ENCODE results near the gene MRPL49. TPM values are rescaled to one million over a fixed set of nuclear protein-coding genes. Genes with fewer than 3 reads are reported as not detected.

MRPL49 gene
- total RNA-seq, 1 donor from 2014 or later, result 40.2 TPM

DNA sequence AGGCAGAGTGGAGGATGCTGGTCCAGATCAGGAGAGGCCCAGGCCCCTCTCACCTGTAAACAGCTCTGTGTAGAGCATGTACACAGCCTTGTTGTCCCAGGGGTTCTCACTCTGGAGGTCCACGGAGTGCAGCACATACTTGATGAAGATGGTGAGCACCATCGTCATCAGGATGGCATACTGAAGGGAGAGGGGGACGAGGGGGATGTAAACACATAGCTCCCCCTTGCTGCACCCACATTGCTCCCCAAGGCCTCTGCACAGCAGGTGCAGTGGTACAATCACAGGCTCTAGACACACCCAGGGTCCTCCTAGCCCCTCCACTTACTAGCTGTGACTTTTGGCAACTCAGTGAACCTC is 9.3 kb downstream of the MRPL49 start:
- H3K27ac Mint-ChIP-seq (ENCODE audit: unreplicated experiment), result peak overlapping the region; percentile 32
- H3K4me3 Mint-ChIP-seq (ENCODE audit: unreplicated experiment), result peak overlapping the region; percentile 65
- peaks cover 27% of the 10 kb centered on the region for H3K4me1 Mint-ChIP-seq (ENCODE audit: unreplicated experiment)
- DNase-seq (ENCODE audit: low spot score), result no peak
- TF ChIP-seq, protein P1, sequence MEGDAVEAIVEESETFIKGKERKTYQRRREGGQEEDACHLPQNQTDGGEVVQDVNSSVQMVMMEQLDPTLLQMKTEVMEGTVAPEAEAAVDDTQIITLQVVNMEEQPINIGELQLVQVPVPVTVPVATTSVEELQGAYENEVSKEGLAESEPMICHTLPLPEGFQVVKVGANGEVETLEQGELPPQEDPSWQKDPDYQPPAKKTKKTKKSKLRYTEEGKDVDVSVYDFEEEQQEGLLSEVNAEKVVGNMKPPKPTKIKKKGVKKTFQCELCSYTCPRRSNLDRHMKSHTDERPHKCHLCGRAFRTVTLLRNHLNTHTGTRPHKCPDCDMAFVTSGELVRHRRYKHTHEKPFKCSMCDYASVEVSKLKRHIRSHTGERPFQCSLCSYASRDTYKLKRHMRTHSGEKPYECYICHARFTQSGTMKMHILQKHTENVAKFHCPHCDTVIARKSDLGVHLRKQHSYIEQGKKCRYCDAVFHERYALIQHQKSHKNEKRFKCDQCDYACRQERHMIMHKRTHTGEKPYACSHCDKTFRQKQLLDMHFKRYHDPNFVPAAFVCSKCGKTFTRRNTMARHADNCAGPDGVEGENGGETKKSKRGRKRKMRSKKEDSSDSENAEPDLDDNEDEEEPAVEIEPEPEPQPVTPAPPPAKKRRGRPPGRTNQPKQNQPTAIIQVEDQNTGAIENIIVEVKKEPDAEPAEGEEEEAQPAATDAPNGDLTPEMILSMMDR (IDR thresholded peaks at IDR 0.05; ENCODE audit: unreplicated experiment), result no peak
- H3K9me3 Mint-ChIP-seq (ENCODE audit: unreplicated experiment), result no peaks in the 10 kb centered on the region
- H3K27me3 Mint-ChIP-seq (ENCODE audit: unreplicated experiment), result peaks cover 21% of the 10 kb centered on the region
- H3K36me3 Mint-ChIP-seq (ENCODE audit: low read depth, unreplicated experiment), result peaks cover 25% of the 10 kb centered on the region

DNA sequence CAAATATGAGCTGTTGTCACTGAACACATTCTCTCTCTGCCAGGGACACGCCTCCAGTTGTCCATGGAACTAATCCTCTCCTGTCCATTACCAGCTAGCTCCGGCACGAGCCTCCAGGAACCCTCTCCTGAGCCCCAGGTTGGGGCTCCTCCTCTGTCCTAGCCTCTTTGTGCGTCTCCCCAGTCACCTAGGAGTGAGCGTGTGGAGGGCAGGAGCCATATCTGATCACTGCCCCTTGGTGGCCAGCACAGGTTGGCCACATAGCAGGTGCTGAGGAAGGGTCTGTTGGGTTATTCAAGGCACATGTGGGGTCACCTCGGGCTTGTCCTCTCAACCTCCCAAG is 9.7 kb downstream of the MRPL49 start:
- Mint-ChIP-seq H3K36me3 (ENCODE audit: low read depth, unreplicated experiment) (peaks cover 21% of the 10 kb centered on the region), H3K4me3 (ENCODE audit: unreplicated experiment) (no peak overlapping the region), H3K27ac (ENCODE audit: unreplicated experiment) (peak overlapping the region; percentile 13), H3K4me1 (ENCODE audit: unreplicated experiment) (peaks cover 29% of the 10 kb centered on the region), H3K9me3 (ENCODE audit: unreplicated experiment) (no peaks in the 10 kb centered on the region), H3K27me3 (ENCODE audit: unreplicated experiment) (peaks cover 21% of the 10 kb centered on the region)
- TF ChIP-seq, protein P1 (IDR thresholded peaks at IDR 0.05; ENCODE audit: unreplicated experiment), result no peak
- DNase-seq (ENCODE audit: low spot score), result no peak

DNA sequence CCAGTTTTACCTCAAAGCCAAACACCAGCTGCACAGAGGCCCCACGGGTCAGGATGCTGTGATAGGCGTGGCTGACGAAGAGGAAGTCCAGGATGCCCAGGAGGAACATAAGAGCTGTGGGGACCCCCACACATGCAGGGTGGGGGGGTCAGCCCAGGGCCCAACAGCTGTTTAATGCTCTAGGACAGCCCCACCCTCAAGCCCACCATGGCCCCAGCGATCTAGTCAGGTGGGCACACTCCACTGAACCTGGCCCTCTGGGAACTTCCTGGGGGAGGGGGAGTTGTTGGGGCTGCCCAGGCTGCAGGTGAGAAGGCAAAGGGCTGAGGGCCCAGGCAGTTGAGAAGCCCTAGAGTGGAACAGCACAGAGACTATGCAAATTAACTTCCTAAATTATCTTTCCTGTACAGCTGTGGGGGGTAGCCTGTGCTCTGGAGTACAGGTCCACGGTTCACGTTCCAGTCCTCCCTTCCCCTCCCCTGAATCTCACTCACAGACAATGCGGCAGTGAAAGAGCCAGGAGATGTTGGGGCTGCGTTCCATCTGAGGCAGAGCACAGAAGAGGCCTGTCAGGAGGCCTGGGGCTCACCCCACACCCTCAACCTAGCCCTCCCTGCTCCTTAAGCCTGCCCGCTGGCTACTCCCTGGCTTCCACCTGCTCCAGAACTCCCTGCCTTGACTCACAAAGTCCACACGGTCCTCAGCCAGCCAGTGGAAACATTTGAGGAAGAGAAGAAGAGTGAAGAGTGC is 10.3 kb downstream of the MRPL49 start:
- H3K27ac Mint-ChIP-seq (ENCODE audit: unreplicated experiment), result peak overlapping the region; percentile 53
- peaks cover 29% of the 10 kb centered on the region for H3K4me1 Mint-ChIP-seq (ENCODE audit: unreplicated experiment)
- TF ChIP-seq, protein P1 (IDR thresholded peaks at IDR 0.05; ENCODE audit: unreplicated experiment), result no peak
- H3K36me3 Mint-ChIP-seq (ENCODE audit: low read depth, unreplicated experiment), result peaks cover 15% of the 10 kb centered on the region
- DNase-seq (ENCODE audit: low spot score), result no peak
- H3K9me3 Mint-ChIP-seq (ENCODE audit: unreplicated experiment), result no peaks in the 10 kb centered on the region
- H3K4me3 Mint-ChIP-seq (ENCODE audit: unreplicated experiment), result peak overlapping the region; percentile 99
- peaks cover 22% of the 10 kb centered on the region for H3K27me3 Mint-ChIP-seq (ENCODE audit: unreplicated experiment)

DNA sequence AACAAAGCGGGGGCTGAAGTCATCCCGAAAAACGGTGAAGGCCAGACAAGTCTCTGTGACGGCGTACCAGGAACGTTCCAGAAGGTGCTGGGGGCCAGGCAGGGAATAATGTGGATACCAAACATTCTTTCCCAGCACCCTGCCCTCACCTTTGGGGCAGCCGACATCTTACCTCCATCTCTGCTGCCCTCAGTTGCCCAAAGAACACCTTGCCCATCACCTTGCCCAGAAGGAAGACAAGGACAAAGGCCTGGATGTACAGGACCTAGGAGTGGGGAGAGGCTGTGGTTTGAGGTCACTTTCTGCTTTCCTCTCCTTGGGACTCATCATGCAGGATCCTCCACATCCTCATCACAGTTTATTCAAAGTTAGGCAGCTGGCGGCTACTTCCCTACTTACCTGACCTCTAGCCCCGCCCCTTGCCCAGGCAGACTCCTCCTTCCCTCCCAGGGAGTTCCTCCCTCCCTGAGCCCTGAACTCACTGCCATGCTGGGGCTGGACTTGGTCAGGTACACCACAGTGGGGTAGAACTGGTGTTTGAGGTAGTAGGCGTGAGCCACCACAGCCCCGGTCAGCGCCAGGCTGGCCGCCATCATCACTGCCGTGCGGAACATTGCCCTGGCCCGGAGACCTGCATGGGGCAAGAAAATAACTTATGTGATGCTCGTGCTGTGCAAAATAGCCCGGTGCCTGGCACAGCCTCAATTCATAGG is 11.0 kb downstream of the MRPL49 start:
- H3K4me3 Mint-ChIP-seq (ENCODE audit: unreplicated experiment), result peak overlapping the region; percentile 99
- H3K9me3 Mint-ChIP-seq (ENCODE audit: unreplicated experiment), result no peaks in the 10 kb centered on the region
- TF ChIP-seq, protein P1 (IDR thresholded peaks at IDR 0.05; ENCODE audit: unreplicated experiment), result no peak
- H3K36me3 Mint-ChIP-seq (ENCODE audit: low read depth, unreplicated experiment), result peaks cover 15% of the 10 kb centered on the region
- peaks cover 25% of the 10 kb centered on the region for H3K27me3 Mint-ChIP-seq (ENCODE audit: unreplicated experiment)
- H3K4me1 Mint-ChIP-seq (ENCODE audit: unreplicated experiment), result peaks cover 29% of the 10 kb centered on the region
- H3K27ac Mint-ChIP-seq (ENCODE audit: unreplicated experiment), result peak overlapping the region; percentile 89
- peak; percentile 34 for DNase-seq (ENCODE audit: low spot score)

DNA sequence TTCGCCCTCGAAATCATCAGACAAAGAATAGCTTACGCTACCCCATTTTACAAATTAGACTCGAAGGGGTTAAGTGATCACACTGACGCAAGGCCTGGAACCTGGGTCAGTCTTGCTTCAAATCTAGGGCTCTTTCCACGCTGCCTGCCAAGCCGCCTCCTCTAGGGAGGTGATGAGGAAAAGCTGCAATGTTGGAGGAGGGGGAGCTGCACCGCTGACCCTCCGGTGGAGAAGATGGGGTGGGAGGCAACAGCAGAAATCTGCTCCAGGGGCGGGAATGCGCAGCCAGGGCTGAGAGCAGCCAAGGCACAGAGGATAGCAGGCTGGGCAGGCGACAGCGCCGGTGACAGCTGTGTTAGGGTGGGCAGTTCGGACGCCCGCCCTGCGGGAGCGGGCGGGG is 11.6 kb downstream of the MRPL49 start:
- DNase-seq (ENCODE audit: low spot score), result peak; percentile 17
- Mint-ChIP-seq H3K9me3 (ENCODE audit: unreplicated experiment) (no peaks in the 10 kb centered on the region), H3K4me1 (ENCODE audit: unreplicated experiment) (peaks cover 29% of the 10 kb centered on the region), H3K4me3 (ENCODE audit: unreplicated experiment) (peak overlapping the region; percentile 99), H3K36me3 (ENCODE audit: low read depth, unreplicated experiment) (peaks cover 15% of the 10 kb centered on the region), H3K27me3 (ENCODE audit: unreplicated experiment) (peaks cover 25% of the 10 kb centered on the region), H3K27ac (ENCODE audit: unreplicated experiment) (peak overlapping the region; percentile 89)
- TF ChIP-seq, protein P1 (IDR thresholded peaks at IDR 0.05; ENCODE audit: unreplicated experiment), result no peak
